DOHH2 (cell line): ENCODE data around the gene UCN3.

Experiments
- CTCF ChIP-seq: fragments of 200-600 bp; sonication (generic); IDR thresholded peaks from one replicate; pipeline ENCODE4 v1.5.1; 2014; ENCODE audit warnings: antibody characterized with exemption, mild to moderate bottlenecking, low read depth, low read length; ENCODE audit not compliant: poor library complexity, severe bottlenecking
- EZH2phosphoT487 ChIP-seq: fragments of 200-600 bp; sonication (generic); IDR thresholded peaks from 2 replicates; pipeline ENCODE4 v1.6.1; 2017; ENCODE audit warnings: borderline replicate concordance, mild to moderate bottlenecking, antibody characterized with exemption, low read length, moderate library complexity, mixed read lengths

- TF ChIP-seq CTCF (no peak), EZH2phosphoT487 (no peak)
Measured at GRCh38 chr10:5319863-5320262, 44.9 kb upstream of the UCN3 start.
